ENCODE data around the gene SETSIP. TPM values are rescaled to one million over a fixed set of nuclear protein-coding genes. Genes with fewer than 3 reads are reported as not detected.
A peak's percentile ranks its signal among the peaks of the same experiment; 100 is the strongest.

The SETSIP gene
- total and polyA plus RNA-seq, 2 donors (not counting 1 experiment from before 2014, with no cell fraction given): 0.12 to 0.17 TPM

DNA sequence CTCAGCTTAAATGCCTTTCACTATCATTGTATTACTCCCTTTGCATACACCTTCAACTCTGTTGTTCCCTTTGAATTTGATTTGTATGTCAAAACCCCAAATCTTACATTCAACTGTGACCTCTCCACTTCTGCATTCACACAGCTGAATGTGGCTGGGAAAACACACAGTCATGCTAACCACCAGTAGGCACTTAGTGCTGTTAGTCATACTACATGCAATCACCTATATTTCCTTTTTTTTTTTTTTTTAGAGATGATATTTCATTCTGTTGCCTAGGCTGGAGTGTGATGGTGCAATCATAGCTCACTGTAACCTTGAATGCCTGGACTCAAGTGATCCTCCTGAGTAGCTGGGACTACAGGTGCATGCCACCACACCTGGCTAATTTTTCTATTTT is 21.1 kb upstream of the SETSIP start:
- H3K4me1 ChIP-seq (ENCODE audit: control insufficient read depth, extremely low read depth, insufficient read depth, low read length): no peaks in the 10 kb centered on the region

DNA sequence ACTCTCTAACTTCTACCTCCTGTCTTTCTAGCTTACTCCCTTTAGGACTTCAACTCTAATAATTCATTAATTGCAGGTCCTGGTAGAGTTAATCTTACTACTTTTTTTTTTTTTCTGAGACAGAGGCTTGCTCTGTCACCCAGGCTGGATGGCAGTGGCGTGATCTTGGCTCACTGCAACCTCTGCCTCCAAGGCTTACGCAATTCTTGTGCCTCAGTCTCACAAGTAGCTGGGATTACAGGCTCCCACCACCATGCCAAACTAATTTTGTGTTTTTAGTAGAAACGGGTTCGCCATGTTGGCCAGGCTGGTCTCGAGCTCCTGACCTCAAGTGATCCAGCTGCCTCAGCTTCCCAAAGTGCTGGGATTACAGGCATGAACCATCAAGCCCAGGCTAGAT is 20.7 kb upstream of the SETSIP start:
- Histone ChIP-seq H3K4me1 (ENCODE audit: control insufficient read depth, extremely low read depth, insufficient read depth, low read length) (no peaks in the 10 kb centered on the region), H3K27ac (ENCODE audit: insufficient read depth, low read length) (no peak overlapping the region), H3K79me2 (ENCODE audit: control insufficient read depth, insufficient read depth, low read length) (no peaks in the 10 kb centered on the region), H3K27me3 (ENCODE audit: control insufficient read depth, insufficient read depth, low read length) (no peaks in the 10 kb centered on the region), H3K9ac (ENCODE audit: insufficient read depth, low read length) (no peak overlapping the region), H3K4me2 (ENCODE audit: extremely low read depth, insufficient read depth, low read length) (no peak overlapping the region), H3K9me3 (ENCODE audit: control insufficient read depth, insufficient read depth, low read depth, low read length) (no peaks in the 10 kb centered on the region), H4K20me1 (ENCODE audit: control insufficient read depth, extremely low read depth, insufficient read depth, low read length) (no peaks in the 10 kb centered on the region), H3K4me3 (replicated peaks in 1 of 4; ENCODE audit: control extremely low read depth in 1 of 4, insufficient read depth in 1 of 4, low read depth in 3 of 4, low read length in 4 of 4) (no peak overlapping the region), H2AFZ (ENCODE audit: low read length) (no peak overlapping the region), H3K36me3 (ENCODE audit: control insufficient read depth, insufficient read depth, low read length) (no peaks in the 10 kb centered on the region)
- no peak for DNase-seq (ENCODE audit: low read depth in 2 of 2)
- TF ChIP-seq EZH2 (IDR thresholded peaks at IDR 0.05; ENCODE audit: low read length, missing control alignments): no peak
- TF ChIP-seq, protein P1, sequence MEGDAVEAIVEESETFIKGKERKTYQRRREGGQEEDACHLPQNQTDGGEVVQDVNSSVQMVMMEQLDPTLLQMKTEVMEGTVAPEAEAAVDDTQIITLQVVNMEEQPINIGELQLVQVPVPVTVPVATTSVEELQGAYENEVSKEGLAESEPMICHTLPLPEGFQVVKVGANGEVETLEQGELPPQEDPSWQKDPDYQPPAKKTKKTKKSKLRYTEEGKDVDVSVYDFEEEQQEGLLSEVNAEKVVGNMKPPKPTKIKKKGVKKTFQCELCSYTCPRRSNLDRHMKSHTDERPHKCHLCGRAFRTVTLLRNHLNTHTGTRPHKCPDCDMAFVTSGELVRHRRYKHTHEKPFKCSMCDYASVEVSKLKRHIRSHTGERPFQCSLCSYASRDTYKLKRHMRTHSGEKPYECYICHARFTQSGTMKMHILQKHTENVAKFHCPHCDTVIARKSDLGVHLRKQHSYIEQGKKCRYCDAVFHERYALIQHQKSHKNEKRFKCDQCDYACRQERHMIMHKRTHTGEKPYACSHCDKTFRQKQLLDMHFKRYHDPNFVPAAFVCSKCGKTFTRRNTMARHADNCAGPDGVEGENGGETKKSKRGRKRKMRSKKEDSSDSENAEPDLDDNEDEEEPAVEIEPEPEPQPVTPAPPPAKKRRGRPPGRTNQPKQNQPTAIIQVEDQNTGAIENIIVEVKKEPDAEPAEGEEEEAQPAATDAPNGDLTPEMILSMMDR (conservative IDR thresholded peaks at IDR 0.05 in 1 of 2, IDR thresholded peaks at IDR 0.05 in 1 of 2; ENCODE audit: low read depth in 1 of 2, low read length in 2 of 2): no peak

More for the DNA sequence above, 21.1 kb upstream of the SETSIP start:
- no peaks in the 10 kb centered on the region for H4K20me1 ChIP-seq (ENCODE audit: control insufficient read depth, extremely low read depth, insufficient read depth, low read length)
- H2AFZ ChIP-seq (ENCODE audit: low read length): no peak overlapping the region
- no peaks in the 10 kb centered on the region for H3K9me3 ChIP-seq (ENCODE audit: control insufficient read depth, insufficient read depth, low read depth, low read length)
- H3K79me2 ChIP-seq (ENCODE audit: control insufficient read depth, insufficient read depth, low read length): no peaks in the 10 kb centered on the region
- H3K27me3 ChIP-seq (ENCODE audit: control insufficient read depth, insufficient read depth, low read length): no peaks in the 10 kb centered on the region
- H3K4me3 ChIP-seq (replicated peaks in 1 of 4; ENCODE audit: control extremely low read depth in 1 of 4, insufficient read depth in 1 of 4, low read depth in 3 of 4, low read length in 4 of 4): no peak overlapping the region
- TF ChIP-seq EZH2 (IDR thresholded peaks at IDR 0.05; ENCODE audit: low read length, missing control alignments): no peak
- TF ChIP-seq, protein P1 (conservative IDR thresholded peaks at IDR 0.05 in 1 of 2, IDR thresholded peaks at IDR 0.05 in 1 of 2; ENCODE audit: low read depth in 1 of 2, low read length in 2 of 2): no peak
- no peak overlapping the region for H3K9ac ChIP-seq (ENCODE audit: insufficient read depth, low read length)
- no peak overlapping the region for H3K4me2 ChIP-seq (ENCODE audit: extremely low read depth, insufficient read depth, low read length)
- peak in 1 of 2 donors; percentile 11 for DNase-seq (ENCODE audit: low read depth in 2 of 2)
- H3K27ac ChIP-seq (ENCODE audit: insufficient read depth, low read length): no peak overlapping the region
- H3K36me3 ChIP-seq (ENCODE audit: control insufficient read depth, insufficient read depth, low read length): no peaks in the 10 kb centered on the region

DNA sequence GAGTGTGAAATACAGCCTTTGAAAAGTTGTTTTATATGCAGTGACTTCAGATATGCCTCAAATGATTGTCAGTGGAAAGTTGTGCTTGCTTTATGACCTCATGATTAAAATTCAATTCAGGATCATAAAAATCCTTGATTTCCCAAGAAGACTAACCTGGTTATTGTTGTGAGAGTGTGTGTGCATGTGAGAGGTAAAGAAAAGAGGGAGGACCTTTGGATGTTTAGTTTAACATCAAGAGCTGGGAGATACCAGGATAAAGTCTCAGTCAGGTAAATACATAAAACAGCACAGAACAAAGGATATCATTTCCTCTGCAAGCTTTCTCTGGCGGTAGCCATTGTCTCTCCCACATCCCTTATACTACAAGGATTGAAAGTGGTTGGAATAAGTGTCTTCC is 19.4 kb upstream of the SETSIP start:
- TF ChIP-seq EZH2 (IDR thresholded peaks at IDR 0.05; ENCODE audit: low read length, missing control alignments): no peak
- TF ChIP-seq, protein P1 (conservative IDR thresholded peaks at IDR 0.05 in 1 of 2, IDR thresholded peaks at IDR 0.05 in 1 of 2; ENCODE audit: low read depth in 1 of 2, low read length in 2 of 2): no peak
- Histone ChIP-seq H2AFZ (ENCODE audit: low read length) (no peak overlapping the region), H3K4me3 (replicated peaks in 1 of 4; ENCODE audit: control extremely low read depth in 1 of 4, insufficient read depth in 1 of 4, low read depth in 3 of 4, low read length in 4 of 4) (no peak overlapping the region), H3K9me3 (ENCODE audit: control insufficient read depth, insufficient read depth, low read depth, low read length) (no peaks in the 10 kb centered on the region), H3K4me2 (ENCODE audit: extremely low read depth, insufficient read depth, low read length) (no peak overlapping the region), H3K27me3 (ENCODE audit: control insufficient read depth, insufficient read depth, low read length) (no peaks in the 10 kb centered on the region), H3K27ac (ENCODE audit: insufficient read depth, low read length) (no peak overlapping the region), H4K20me1 (ENCODE audit: control insufficient read depth, extremely low read depth, insufficient read depth, low read length) (no peaks in the 10 kb centered on the region), H3K4me1 (ENCODE audit: control insufficient read depth, extremely low read depth, insufficient read depth, low read length) (no peaks in the 10 kb centered on the region), H3K36me3 (ENCODE audit: control insufficient read depth, insufficient read depth, low read length) (no peaks in the 10 kb centered on the region), H3K79me2 (ENCODE audit: control insufficient read depth, insufficient read depth, low read length) (no peaks in the 10 kb centered on the region), H3K9ac (ENCODE audit: insufficient read depth, low read length) (no peak overlapping the region)
- DNase-seq (ENCODE audit: low read depth in 2 of 2): no peak
